HG03135 (cell line): Measurements from ENCODE around the gene KRT37.
"Not testable (repeated sequence)": the region's sequence is repeated elsewhere in the genome, so short reads cannot be mapped to it uniquely, and the experiment has no call there.

Source experiments
- ATAC-seq: cut with Tn5 transposase; IDR thresholded peaks from one replicate; pipeline ENCODE4 v1.9.1; 2021; ENCODE audit warnings: mild to moderate bottlenecking, moderate library complexity; ENCODE audit not compliant: unreplicated experiment

KRT37 gene

GRCh38 chr17:41407226-41407625 lies 17.2 kb downstream of the KRT37 start:
- ATAC-seq, result no peak

GRCh38 chr17:41406205-41406604 lies 18.2 kb downstream of the KRT37 start:
- no peak for ATAC-seq

DNA sequence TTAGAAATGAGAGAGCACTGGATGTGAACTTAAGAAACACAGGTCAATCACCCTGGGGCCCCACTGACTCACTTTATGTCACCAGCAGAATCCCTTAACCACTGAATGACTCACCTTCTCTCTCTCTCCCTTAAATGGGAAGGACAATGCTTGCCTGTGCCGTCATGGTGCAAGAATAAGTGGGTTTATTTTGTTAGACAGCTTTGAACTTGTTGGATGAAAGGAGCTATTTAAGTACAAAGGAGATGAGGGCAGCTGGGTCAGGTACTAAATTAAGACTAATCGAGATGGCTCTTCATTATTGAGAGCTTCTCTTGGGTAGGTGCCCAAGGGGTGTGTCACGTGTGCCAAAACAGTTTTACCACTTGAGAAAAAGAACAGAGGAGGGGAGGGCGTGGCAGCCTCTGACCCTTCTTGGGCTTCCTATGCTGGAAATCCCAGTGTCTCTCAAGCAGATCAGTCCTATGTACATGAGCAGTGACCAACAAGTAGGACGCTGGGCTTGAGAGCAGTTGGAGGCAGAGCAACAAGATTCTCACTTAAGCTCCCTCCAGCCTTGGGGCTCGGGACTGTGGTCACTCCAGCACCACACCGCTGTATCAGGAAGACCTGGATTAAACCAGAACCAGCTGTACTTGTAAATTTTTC lies 20.2 kb downstream of the KRT37 start:
- no peak for ATAC-seq

- no peak for ATAC-seq
These were observed 20.9 kb downstream of the KRT37 start for GRCh38 chr17:41403404-41404023.

GRCh38 chr17:41402161-41402560 lies 22.2 kb downstream of the KRT37 start:
- ATAC-seq, result no peak

- no peak for ATAC-seq
These were observed 27.3 kb downstream of the KRT37 start, which contains the start of gene KRT31 for GRCh38 chr17:41396996-41397660. Gene KRT31 (minus strand): TSS chr17:41397608. CDS start chr17:41397539, 69 bp downstream.

- ATAC-seq, result no peak
These were observed 28.0 kb downstream of the KRT37 start for GRCh38 chr17:41396340-41396739.

GRCh38 chr17:41395611-41396010 lies 28.8 kb downstream of the KRT37 start:
- no peak for ATAC-seq

DNA sequence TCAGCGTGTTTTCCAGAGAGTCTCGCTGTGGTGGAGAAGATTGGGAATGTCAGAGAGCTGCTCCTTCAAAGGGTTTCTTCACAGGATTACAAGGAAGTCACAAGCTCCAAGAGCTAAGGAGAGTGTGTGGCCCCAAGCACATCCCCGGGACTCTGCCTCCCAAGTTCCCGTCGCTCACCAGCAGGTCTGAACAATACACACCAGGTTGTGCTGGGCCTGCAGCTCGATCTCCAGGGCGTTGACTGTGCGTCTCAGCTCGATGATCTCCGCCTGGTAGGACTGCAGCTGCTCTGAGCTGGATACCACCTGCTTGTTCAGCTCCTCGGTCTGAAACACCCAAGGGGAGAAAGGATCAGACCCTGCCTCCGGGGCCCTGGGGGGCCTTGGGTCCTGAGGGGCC lies 29.3 kb downstream of the KRT37 start:
- not testable (repeated sequence) for ATAC-seq

DNA sequence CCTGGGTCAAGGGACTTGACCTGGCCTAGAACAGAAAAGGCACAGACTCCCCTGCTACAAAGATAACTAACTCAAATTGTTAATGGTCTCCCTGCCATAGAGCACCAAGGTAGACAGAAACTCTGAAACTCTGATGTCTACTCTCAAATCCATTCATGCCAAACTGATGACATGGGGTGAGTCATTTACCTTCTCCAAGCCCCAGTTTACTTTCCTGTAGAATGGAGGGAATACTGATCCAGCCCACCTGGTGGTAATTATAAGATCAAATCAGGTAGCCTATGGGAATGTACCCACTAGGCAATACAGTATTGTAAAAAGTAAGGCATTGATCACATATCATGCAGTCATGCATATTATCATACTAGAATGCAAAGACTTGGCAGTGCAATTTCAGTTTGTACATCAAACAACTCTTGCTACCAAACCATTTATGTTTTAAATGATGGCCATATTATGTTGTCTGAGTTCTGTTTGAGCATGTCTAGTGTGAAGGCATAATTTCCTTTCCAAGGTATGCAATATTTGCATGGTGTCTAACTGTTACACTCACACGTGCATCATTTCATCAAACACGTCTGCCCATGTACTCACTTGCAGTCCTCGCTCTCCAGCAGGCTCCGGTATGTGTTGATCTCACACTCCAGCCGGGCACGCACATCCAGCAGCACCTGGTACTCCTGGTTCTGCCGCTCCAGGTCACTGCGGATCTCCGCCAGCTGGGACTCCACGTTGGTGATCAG lies 30.0 kb downstream of the KRT37 start:
- no peak for ATAC-seq

DNA sequence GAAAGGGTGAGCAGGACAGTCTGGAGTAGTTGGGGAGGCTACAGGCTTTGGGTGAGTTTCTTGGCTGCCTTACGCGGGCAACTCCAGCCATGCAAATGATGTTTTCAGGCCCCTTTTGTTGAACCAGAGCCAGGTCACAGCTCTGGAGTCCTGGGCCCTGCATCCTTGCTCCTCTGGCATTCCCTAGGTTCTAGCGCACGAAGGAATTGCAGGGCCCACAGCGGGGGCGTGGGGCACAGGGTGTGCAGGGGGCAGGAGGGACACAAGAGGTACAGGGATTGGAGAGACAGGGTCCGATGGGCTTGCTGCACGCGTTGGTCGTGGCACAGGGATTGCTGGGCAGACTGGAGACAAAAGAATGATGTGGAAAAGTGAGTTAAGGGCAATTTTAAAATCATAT lies 30.6 kb downstream of the KRT37 start:
- ATAC-seq, result no peak

GRCh38 chr17:41393294-41393693 lies 31.1 kb downstream of the KRT37 start:
- ATAC-seq, result no peak

GRCh38 chr17:41392278-41392677 lies 32.1 kb downstream of the KRT37 start:
- no peak for ATAC-seq

GRCh38 chr17:41391535-41391934 lies 32.9 kb downstream of the KRT37 start:
- no peak for ATAC-seq

DNA sequence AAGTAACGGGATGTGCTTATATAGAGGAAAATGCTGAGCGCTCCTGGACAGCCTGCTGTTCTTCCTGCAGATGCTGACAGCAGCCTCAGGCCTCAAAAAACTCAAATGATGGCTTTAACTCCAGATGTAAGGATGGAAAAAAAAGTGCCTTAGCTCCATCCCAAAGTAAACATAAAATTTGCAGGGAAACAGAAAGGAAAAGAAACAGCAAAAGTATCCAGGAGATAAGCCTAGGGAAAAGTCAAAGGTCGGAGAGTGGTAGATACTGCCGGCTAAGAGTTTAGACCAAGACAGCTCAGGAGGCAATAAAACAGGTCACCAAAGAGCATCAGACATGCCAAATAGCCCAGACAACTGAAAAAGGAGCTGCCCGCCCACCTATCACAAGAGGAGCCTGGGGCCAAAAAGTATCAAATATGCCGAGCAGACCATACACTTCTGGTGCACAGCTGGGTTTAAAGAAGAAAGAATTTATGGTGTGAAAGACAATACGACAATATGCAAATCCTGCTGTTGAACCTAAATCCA lies 33.9 kb downstream of the KRT37 start:
- ATAC-seq, result no peak

DNA sequence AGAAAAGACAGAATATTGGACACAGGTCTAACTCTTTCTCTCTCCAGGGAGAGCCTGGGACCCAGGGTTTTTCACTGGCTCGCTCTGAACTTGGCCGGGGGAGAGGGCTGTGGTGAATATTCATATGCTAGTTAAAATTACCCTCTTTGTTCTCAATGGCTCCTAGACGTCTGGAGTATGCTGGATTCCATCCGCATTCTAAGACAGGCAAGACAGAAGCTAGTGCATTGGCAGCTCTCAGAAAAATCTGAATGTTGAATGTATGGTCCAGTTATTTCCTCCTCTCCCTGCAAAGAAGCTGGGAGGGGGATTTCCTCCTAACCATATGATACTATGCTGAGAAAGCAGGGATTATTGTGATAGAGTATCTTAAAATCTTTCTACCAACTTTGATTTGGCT lies 36.7 kb downstream of the KRT37 start:
- no peak for ATAC-seq

DNA sequence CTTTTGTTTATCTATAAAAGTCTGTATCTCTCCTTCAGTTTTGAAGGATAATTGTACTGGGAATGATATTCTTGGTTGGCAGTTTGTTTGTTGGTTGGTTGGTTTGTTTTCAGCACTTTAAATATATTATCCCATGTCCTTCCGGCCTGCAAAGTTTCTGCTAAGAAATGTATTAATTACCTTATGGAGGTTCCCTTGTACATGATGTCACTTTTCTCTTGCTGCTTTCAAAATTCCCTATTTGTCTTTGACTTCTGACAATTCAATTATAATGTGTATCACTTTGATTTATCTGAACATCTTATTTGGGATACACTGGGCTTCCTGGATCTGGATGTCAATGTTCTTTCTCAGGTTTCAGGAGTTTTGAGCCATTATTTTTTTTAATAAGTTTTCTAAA lies 38.2 kb downstream of the KRT37 start:
- ATAC-seq, result no peak

DNA sequence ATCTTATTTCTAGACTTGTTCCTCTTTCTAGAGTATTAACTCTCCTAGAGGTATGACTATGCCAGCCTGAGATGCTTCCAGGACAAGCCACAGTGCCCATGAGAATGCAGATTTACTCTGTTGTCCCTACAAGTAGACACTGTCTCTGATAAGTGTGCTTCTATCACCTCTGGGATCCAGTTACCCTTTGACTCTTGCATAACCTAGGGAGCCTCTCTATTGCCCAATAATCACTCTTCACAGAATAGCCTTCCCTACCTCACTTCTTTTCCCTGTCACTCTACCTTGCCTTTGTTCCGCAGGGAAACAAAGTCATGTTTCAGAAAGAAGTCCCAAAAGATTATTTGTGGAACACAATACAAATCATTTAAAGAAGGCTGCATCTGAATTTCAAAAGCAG lies 40.7 kb downstream of the KRT37 start:
- ATAC-seq, result no peak

- no peak for ATAC-seq
These were observed 42.0 kb downstream of the KRT37 start for GRCh38 chr17:41382394-41382793.

- not testable (repeated sequence) for ATAC-seq
These were observed 42.4 kb downstream of the KRT37 start, which contains the start of gene KRT34 for GRCh38 chr17:41381943-41382342. Gene KRT34 (minus strand): TSS chr17:41382306. CDS start chr17:41382246, 60 bp downstream.

GRCh38 chr17:41380091-41380490 lies 44.3 kb downstream of the KRT37 start:
- not testable (repeated sequence) for ATAC-seq
